GM21423 (cell line): ENCODE results near the gene WAC.
"Not testable (repeated sequence)": the region's sequence is repeated elsewhere in the genome, so short reads cannot be mapped to it uniquely, and the experiment has no call there.

Experiments
- ATAC-seq: cut with Tn5 transposase; IDR thresholded peaks from one replicate; pipeline ENCODE4 v1.9.1; 2021; ENCODE audit warnings: mild to moderate bottlenecking, moderate library complexity; ENCODE audit not compliant: unreplicated experiment

The WAC gene

DNA sequence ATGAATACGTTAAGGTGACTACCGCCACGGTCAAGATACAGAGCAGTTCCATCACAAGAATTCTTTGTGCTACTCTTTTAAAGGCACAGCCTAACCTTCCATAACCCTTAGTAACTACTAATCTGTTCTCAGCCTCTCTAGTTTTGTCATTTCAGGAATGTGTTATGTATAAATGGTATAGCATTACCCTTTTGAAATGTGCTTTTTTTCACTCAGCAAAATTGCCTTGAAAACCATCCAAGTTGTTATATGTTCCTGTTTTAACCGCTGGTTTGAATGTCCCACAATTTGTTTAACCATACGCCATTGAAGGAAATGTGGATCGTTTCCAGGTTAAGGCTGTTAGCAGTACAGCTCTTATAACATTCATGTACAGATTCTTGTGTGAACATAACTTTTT, 32.0 kb downstream of the WAC start:
- no peak for ATAC-seq

DNA sequence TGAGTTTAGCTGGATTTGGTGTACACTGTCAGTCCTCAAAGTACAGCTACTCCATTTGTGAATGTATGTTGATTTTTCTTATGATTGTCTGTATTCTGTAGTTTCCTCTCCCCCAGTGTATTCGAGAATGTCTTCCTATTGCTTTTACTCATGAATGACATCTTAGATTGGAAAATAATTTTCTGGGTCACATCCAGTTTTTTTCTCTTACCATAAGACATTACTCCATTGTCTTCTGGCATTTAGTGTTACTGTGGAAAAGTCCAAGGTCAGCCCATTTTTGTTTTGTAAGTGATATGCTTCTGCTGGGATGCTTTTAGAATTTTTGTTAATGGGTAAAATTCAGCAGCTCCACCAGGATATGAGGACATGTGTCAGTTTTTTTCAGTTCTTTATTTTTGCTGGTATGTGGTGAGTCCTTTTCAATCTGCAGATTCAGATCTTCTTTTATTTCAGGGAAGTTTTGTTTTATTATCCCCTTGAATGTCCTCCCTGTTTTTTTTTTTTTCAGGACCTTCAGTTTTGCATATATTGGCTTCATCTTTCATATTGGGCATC, 33.6 kb downstream of the WAC start:
- ATAC-seq = no peak

GRCh38 chr10:28569506-28570159, 36.7 kb downstream of the WAC start:
- ATAC-seq = no peak

DNA sequence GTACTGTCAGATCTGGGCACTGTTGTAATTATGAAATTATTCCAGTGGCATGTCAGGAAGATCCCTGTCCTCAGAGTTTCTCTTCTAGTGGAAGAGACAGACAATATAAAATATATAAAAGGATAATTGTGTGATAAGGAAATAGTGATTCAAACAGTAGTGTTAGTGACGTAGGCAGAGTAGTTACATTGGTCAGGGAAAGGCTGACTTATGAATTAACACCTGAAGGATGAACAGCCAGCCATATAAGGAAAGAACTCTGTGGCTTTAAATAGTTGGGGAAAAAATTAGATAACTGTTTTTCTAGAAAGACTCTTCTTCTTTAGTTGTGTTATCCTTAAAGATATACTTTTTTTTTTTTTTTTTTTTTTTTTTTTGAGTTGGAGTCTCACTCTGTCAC, 37.7 kb downstream of the WAC start:
- ATAC-seq = no peak

GRCh38 chr10:28571265-28571664, 38.3 kb downstream of the WAC start:
- no peak for ATAC-seq

DNA sequence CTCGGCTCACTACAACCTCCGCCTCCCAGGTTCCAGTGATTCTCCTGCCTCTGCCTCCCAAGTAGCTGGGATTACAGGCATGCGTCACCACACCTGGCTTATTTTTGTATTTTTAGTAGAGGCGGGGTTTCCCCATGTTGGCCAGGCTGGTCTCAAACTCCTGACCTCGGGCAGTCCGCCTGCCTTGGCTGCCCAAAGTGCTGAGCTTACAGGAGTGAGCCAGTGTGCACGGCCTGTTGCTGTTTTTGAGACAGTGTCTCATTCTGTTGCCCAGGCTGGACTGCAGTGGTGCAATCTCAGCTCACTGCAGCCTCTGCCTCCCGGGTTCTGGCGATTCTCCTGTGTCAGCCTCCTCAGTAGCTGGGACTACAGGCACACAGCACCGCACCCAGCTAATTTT, 41.3 kb downstream of the WAC start:
- ATAC-seq = not testable (repeated sequence)

DNA sequence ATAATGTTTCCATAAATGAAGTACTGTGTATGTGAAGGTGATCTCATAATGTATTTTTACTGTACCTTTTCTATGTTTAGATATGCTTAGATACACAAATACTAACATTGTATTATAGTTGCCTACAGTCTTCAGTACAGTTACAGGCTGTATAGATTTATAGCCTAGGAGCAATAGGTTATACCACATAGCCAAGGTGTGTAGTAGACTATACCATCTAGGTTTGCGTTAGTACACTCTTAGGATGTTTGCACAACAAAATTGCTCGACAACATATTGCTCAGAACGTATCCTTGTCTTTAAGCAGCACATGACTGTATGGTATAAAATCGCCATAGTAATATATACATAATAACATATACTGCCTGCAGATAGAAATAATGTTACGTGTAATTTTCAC, 42.9 kb downstream of the WAC start:
- ATAC-seq = no peak

GRCh38 chr10:28577506-28577905, 44.6 kb downstream of the WAC start:
- ATAC-seq = no peak

DNA sequence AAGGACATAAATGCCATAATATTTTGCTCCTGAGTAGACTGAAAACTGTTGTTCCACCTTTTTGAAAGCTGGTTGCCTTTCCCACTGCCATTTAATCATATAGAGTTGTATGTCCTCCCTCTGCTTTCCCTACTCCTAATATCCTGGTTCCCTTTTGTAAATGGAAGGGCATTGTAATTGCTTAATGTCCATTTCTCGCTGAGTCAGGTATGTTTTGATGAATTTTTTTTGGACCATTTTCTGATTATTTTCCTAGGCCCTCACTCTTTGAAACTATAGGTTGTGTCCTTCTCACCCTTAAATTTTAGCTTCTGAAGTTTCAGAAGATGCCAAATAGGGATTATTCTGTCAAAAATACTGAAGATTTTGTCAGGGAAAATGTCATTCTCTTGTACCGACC, 45.5 kb downstream of the WAC start:
- ATAC-seq = no peak

DNA sequence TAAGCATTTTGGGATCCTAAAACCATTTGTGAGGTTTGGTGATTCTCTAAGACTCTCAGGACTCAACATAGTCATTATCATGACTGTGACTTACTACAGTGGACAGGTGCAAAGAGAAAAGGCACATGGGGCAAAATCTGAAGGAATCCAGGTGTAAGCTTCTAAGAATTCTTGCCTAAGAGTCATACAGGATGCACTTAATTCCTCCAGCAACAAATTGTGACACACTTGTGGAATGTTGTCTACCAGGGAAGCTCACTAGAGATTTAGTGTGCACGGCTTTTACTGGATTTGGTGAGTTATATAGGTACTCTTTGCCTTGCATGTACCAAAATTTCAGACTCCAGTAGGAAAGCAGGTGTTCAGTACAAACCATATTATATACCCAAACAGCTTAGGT, 47.9 kb downstream of the WAC start:
- ATAC-seq = no peak

DNA sequence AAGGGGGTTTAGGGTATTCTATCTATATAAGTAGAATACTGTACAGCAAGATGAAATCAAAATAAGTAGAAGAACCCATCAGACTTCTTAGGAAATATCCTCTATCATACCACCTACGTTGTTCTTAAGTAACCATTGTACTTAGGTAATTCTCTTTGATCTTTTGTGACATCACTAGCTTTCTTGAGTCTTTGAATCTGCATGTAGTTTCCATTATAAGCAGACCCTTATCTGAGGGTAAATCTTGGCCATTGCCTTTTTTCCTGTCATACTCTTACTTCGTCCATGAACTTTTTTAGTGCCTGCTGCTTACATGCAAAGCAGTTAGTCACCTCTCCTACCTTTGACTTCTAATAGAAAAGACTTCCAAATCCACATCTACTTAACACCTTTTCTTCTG, 49.0 kb downstream of the WAC start:
- ATAC-seq = no peak

DNA sequence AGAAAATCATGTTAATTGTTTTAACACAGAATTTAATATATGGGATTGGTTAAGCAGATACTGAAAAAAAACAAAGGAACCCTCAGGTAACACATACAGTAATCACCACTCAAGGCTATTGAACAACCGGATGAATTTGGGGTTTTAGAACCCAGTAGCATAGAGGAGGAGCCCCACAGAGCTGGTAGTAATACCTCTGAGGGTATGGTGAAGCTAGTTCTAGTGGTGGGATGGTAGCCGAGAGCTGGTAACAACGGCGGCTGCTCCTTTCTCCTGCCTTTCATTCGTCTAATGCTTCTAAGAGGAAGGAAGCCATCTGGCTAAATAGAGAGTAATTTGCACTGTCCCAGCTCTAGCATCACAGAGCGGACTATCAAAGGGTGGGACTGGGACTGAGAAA, 52.2 kb downstream of the WAC start:
- ATAC-seq = no peak

- no peak for ATAC-seq
Observed at GRCh38 chr10:28586176-28586575, 53.3 kb downstream of the WAC start.

GRCh38 chr10:28587270-28587969, 54.5 kb downstream of the WAC start:
- no peak for ATAC-seq

GRCh38 chr10:28587970-28588290, 55.0 kb downstream of the WAC start:
- ATAC-seq = no peak

- no peak for ATAC-seq
Observed at GRCh38 chr10:28592953-28593352, 60.0 kb downstream of the WAC start.

GRCh38 chr10:28593811-28594210, 60.9 kb downstream of the WAC start:
- no peak for ATAC-seq

GRCh38 chr10:28594406-28594805, 61.5 kb downstream of the WAC start:
- no peak for ATAC-seq

DNA sequence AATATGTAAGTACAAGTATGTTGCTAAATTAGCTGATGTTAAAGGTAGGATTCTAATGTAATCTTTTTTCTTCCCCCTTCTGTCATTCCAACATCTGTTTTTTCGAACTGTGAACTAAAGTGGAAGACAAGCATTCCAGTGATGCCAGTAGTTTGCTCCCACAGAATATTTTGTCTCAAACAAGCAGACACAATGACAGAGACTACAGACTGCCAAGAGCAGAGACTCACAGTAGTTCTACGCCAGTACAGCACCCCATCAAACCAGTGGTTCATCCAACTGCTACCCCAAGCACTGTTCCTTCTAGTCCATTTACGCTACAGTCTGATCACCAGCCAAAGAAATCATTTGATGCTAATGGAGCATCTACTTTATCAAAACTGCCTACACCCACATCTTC, 62.7 kb downstream of the WAC start:
- ATAC-seq = no peak

DNA sequence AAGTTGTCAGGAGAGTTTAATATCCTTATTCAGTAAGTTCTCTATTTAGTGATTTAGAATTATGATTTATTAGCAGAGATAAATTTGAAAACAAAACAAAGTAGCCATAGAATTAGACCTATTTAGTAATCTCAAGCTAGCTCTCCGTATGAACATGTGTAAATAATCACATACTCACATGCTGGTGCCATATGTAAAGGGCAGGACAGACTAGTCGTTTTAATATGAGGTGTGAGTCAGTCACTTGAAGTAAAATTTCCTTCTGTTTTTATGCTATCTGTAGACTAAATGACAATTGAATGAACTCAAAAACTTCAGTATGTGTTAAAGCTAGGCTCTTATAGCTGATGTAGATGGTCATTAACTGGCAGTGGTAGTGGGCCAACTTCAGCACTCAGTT, 67.1 kb downstream of the WAC start:
- no peak for ATAC-seq

DNA sequence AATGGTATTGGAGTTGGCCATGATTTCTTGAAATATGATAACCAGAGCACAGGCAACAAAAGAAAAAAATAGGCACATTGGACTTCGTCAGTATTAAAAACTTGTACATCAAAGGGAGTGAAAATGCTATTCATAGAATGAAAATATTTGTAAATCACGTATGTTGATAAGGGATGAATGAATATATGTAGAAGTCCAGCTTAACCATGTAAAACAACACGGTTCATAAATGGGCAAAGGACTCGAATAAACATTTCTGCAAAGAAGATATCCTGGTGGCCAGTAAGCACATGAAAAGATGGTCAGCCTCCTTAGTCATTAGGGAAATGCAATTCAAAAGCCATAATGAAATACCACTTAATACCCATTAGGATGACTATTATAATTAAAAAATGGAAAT, 68.1 kb downstream of the WAC start:
- ATAC-seq = no peak
